T-cell (primary cell): ENCODE results near the gene VIL1. TPM values are rescaled to one million over a fixed set of nuclear protein-coding genes. Genes with fewer than 3 reads are reported as not detected.
A peak's percentile ranks its signal among the peaks of the same experiment; 100 is the strongest.

ENCODE experiments used
- ATAC-seq, 4 experiments: fragments of 200-7000 bp in 3 of 4; fragments of 150-1000 bp in 1 of 4; cut with Tn5 transposase; replicated peaks in 1 of 4; 1 replicate in 3 of 4; 2 replicates in 1 of 4; pipeline ENCODE4 v1.10.0; 2021; ENCODE audit warnings: moderate library complexity in 3 of 4, mild to moderate bottlenecking in 2 of 4, moderate number of reproducible peaks in 1 of 4
- CTCF ChIA-PET, 2 donors: fragments of 300-600 bp; sonication (Branson Sonifier 250); formaldehyde crosslinking; loops; one replicate each; lab custom pipeline; 2022; ENCODE audit warnings: antibody characterized with exemption in 2 of 2; lab: Charles Lee
- POLR2A ChIA-PET, 2 donors: fragments of 300-600 bp; sonication (Branson Sonifier 250); formaldehyde crosslinking; loops; one replicate each; lab custom pipeline; 2022; ENCODE audit warnings: antibody characterized with exemption in 2 of 2; lab: Charles Lee
- DNase-seq, 35 experiments: peaks; one replicate each; pipeline versions ENCODE4 v3.0.0 to v3.0.0-alpha.2; 2013 to 2023
- H3K27ac ChIP-seq: one replicate; pipeline ENCODE4 v1.5.1; 2013; ENCODE audit warnings: low read length
- H3K27me3 ChIP-seq, 2 experiments: replicated peaks in 1 of 2; 1 replicate in 1 of 2; 2 replicates in 1 of 2; pipeline versions ENCODE4 v1.6.1 to v1.7.0; 2013; ENCODE audit warnings: low read length in 1 of 2, mixed read lengths in 1 of 2; ENCODE audit not compliant: control insufficient read depth in 2 of 2, insufficient read depth in 2 of 2; ENCODE audit errors: extremely low read depth in 1 of 2
- H3K36me3 ChIP-seq, 2 donors: 1 replicate in 1 of 2; 2 replicates in 1 of 2; pipeline versions ENCODE4 v1.6.1 to v1.7.0; 2013; ENCODE audit warnings: low read length in 1 of 2; ENCODE audit not compliant: control insufficient read depth in 2 of 2, insufficient read depth in 1 of 2; ENCODE audit errors: extremely low read depth in 1 of 2
- H3K4me1 ChIP-seq, 2 experiments: 1 replicate in 1 of 2; 2 replicates in 1 of 2; pipeline versions ENCODE4 v1.6.1 to v1.7.0; 2013; ENCODE audit warnings: low read length in 2 of 2, mixed read lengths in 1 of 2; ENCODE audit not compliant: insufficient read depth in 2 of 2, control insufficient read depth in 1 of 2; ENCODE audit errors: extremely low read depth in 1 of 2
- H3K4me3 ChIP-seq, 2 donors: 1 replicate in 1 of 2; 2 replicates in 1 of 2; pipeline versions ENCODE4 v1.5.1 to v1.7.0; 2013; ENCODE audit warnings: mild to moderate bottlenecking in 2 of 2, low read length in 1 of 2, moderate library complexity in 1 of 2; ENCODE audit not compliant: control insufficient read depth in 1 of 2; ENCODE audit errors: extremely low read depth in 1 of 2
- H3K9me3 ChIP-seq: 2 replicates; pipeline ENCODE4 v1.7.0; 2013
- H3K27ac Mint-ChIP-seq, 2 donors: one replicate each; pipeline ENCODE4 v1.8.0; 2020 to 2021; ENCODE audit warnings: mild to moderate bottlenecking in 2 of 2, mixed read lengths in 2 of 2
- H3K27me3 Mint-ChIP-seq, 2 donors: one replicate each; pipeline ENCODE4 v1.8.0; 2021 to 2022; ENCODE audit warnings: mixed read lengths in 2 of 2
- H3K36me3 Mint-ChIP-seq: one replicate; pipeline ENCODE4 v1.8.0; 2021; ENCODE audit warnings: mixed read lengths
- H3K4me1 Mint-ChIP-seq, 3 donors: one replicate each; pipeline ENCODE4 v1.8.0; 2020 to 2022; ENCODE audit warnings: mixed read lengths in 3 of 3, mild to moderate bottlenecking in 1 of 3
- H3K4me3 Mint-ChIP-seq, 3 donors: one replicate each; pipeline ENCODE4 v1.8.0; 2020 to 2022; ENCODE audit warnings: mild to moderate bottlenecking in 3 of 3, mixed read lengths in 3 of 3, moderate library complexity in 3 of 3
- H3K9me3 Mint-ChIP-seq, 3 donors: one replicate each; pipeline ENCODE4 v1.8.0; 2020 to 2022; ENCODE audit warnings: mixed read lengths in 3 of 3
- WGBS: methylation state at CpG from one replicate; pipeline ENCODE4 v1.1.5; 2013; ENCODE audit warnings: missing lambda C conversion rate; ENCODE audit not compliant: insufficient coverage; 5-methylcytosine and 5-hydroxymethylcytosine counted together
- total RNA-seq, 35 experiments: library from RNA in 6 of 35; stranded (reverse) in 6 of 35; fragments of 120-200 nt in 1 of 35; gene quantifications; one replicate each; pipeline versions ENCODE4 v1.2.1 to v1.2.4 and lab custom pipeline; 2013 to 2026

Gene VIL1
- total RNA-seq, 5 donors from 2014 or later (not counting 1 experiment from before 2014, with no cell fraction given): 0.23 to 0.67 (median 0.51) TPM

DNA sequence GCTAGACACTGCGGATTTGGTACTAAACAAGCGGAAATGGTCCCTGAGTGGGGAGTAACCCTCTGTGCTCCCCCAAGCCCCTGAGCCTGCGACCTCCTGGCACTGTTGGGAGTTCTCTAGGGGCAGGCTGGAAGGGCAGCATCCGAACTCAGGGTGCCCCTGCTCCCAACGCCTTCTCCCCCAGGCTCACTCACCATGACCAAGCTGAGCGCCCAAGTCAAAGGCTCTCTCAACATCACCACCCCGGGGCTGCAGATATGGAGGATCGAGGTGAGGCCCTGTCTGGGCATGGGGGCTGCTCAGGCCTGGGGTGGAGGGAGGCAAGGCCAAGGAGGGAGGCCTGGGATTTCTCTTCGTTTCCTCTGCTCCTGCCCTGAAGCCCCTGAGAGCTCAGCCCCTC lies 4.7 kb downstream of the VIL1 start:
- no peaks in the 10 kb centered on the region for H3K9me3 Mint-ChIP-seq
- no peak overlapping the region for H3K27ac ChIP-seq
- CTCF ChIA-PET: no interaction called here
- no peaks in the 10 kb centered on the region for H3K36me3 ChIP-seq
- H3K9me3 ChIP-seq: no peaks in the 10 kb centered on the region
- no peak overlapping the region for H3K27ac Mint-ChIP-seq
- no peaks in the 10 kb centered on the region for H3K4me1 ChIP-seq
- H3K27me3 Mint-ChIP-seq: no peaks in the 10 kb centered on the region
- peaks cover 0 to 9% of the 10 kb centered on the region in 2 experiments for H3K27me3 ChIP-seq
- H3K4me1 Mint-ChIP-seq: peaks cover 0 to 8% (median 0%) of the 10 kb centered on the region in 3 donors
- no peak overlapping the region for H3K4me3 ChIP-seq
- 80% methylated on average over 1 of the region's 9 CpGs for WGBS
- DNase-seq: no peak
- H3K4me3 Mint-ChIP-seq: no peak overlapping the region
- ATAC-seq: no peak
- POLR2A ChIA-PET: no interaction called here
- no peaks in the 10 kb centered on the region for H3K36me3 Mint-ChIP-seq

DNA sequence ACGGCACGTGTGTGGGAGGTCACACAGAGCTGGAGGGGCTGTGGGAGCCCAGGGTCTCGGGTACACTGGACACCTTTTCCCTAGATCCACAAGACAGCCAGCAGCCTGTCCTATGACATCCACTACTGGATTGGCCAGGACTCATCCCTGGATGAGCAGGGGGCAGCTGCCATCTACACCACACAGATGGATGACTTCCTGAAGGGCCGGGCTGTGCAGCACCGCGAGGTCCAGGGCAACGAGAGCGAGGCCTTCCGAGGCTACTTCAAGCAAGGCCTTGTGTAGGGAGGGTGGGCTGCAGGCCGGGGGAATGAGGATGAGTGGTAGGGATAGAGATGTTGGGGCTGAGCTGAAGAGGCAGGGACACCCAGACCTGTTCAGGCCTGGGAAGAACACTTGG lies 6.6 kb downstream of the VIL1 start:
- peaks cover 0 to 2% of the 10 kb centered on the region in 2 experiments for H3K4me1 ChIP-seq
- no peak overlapping the region for H3K4me3 ChIP-seq
- H3K36me3 Mint-ChIP-seq: no peaks in the 10 kb centered on the region
- POLR2A ChIA-PET: no interaction called here
- 88% methylated on average over 7 of the region's 10 CpGs for WGBS
- H3K27ac Mint-ChIP-seq: no peak overlapping the region
- H3K4me3 Mint-ChIP-seq: no peak overlapping the region
- H3K9me3 Mint-ChIP-seq: no peaks in the 10 kb centered on the region
- ATAC-seq: no peak
- peaks cover 0 to 4% of the 10 kb centered on the region in 2 donors for H3K27me3 Mint-ChIP-seq
- CTCF ChIA-PET: no interaction called here
- no peaks in the 10 kb centered on the region for H3K36me3 ChIP-seq
- H3K9me3 ChIP-seq: no peaks in the 10 kb centered on the region
- H3K27me3 ChIP-seq: peaks cover 0 to 19% of the 10 kb centered on the region in 2 experiments
- H3K27ac ChIP-seq: no peak overlapping the region
- H3K4me1 Mint-ChIP-seq: peaks cover 0 to 8% (median 0%) of the 10 kb centered on the region in 3 donors
- no peak for DNase-seq

DNA sequence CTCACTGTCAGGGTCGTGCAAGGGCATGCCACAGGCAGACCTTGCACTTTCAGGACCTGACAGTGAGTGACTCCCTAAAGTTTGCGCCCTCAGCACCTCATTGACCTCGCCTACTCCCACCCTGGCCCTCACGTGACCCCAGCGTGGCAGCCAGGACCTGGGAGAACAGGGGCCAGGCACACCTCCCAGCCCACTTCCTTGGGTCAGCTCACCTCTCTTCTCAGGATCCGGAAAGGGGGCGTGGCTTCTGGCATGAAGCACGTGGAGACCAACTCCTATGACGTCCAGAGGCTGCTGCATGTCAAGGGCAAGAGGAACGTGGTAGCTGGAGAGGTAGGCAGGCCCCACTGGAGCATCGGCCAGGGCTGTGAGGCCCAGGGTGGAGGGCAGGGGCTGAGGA lies 8.8 kb downstream of the VIL1 start:
- DNase-seq (no peak), ATAC-seq (no peak)
- Histone ChIP-seq H3K4me1 (peaks cover 0 to 2% of the 10 kb centered on the region in 2 experiments), H3K9me3 (no peaks in the 10 kb centered on the region), H3K27me3 (peaks cover 0 to 26% of the 10 kb centered on the region in 2 experiments), H3K4me3 (no peak overlapping the region), H3K27ac (no peak overlapping the region), H3K36me3 (no peaks in the 10 kb centered on the region)
- Mint-ChIP-seq H3K9me3 (no peaks in the 10 kb centered on the region), H3K4me1 (peaks cover 0 to 4% (median 0%) of the 10 kb centered on the region in 3 donors), H3K36me3 (no peaks in the 10 kb centered on the region), H3K27me3 (peaks cover 0 to 11% of the 10 kb centered on the region in 2 donors), H3K4me3 (no peak overlapping the region), H3K27ac (no peak overlapping the region)
- CTCF ChIA-PET: interaction anchor here in 1 of 2 donors (0.7 kb wide), 1 partner anchor 35 kb away, joined by 4 read pairs; no protein-coding TSS in a partner anchor
- WGBS: 71% methylated on average over 10 of the region's 11 CpGs
- POLR2A ChIA-PET: no interaction called here

DNA sequence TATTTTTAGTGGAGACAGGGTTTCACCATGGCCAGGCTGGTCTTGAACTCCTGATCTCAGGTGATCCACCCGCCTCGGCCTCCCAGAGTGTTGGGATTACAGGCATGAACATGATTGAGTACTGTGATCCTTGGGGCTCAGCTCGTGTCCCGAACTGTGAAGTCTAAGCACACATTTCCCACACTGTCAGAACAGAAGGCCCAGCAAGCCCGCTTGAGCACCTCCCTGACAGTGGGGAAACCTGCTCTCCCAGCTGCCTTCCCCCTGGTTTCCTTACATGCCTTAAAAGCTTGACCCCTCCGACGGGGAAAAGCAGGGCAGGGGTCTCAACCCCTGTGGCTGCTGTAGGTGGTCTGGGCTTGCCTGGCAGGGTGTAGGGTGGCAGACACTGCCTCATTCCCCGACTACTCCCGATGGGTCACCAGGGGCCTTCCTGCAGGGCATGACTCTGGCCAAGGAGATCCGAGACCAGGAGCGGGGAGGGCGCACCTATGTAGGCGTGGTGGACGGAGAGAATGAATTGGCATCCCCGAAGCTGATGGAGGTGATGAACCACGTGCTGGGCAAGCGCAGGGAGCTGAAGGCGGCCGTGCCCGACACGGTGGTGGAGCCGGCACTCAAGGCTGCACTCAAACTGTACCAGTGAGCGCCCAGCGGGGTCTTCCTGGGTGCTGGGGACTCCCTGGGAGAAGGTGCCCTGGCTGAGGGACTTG lies 10.1 kb downstream of the VIL1 start:
- H3K27ac Mint-ChIP-seq: no peak overlapping the region
- no peak overlapping the region for H3K4me3 Mint-ChIP-seq
- 94% methylated on average over 16 of the region's 24 CpGs for WGBS
- H3K27me3 ChIP-seq: peaks cover 0 to 27% of the 10 kb centered on the region in 2 experiments
- H3K36me3 ChIP-seq: no peaks in the 10 kb centered on the region
- ChIA-PET CTCF (no interaction called here), POLR2A (no interaction called here)
- peaks cover 0 to 4% (median 0%) of the 10 kb centered on the region in 3 donors for H3K4me1 Mint-ChIP-seq
- H3K27ac ChIP-seq: no peak overlapping the region
- no peaks in the 10 kb centered on the region for H3K9me3 ChIP-seq
- no peak for DNase-seq
- H3K4me3 ChIP-seq: no peak overlapping the region
- H3K36me3 Mint-ChIP-seq: no peaks in the 10 kb centered on the region
- peaks cover 0 to 11% of the 10 kb centered on the region in 2 donors for H3K27me3 Mint-ChIP-seq
- H3K4me1 ChIP-seq: peaks cover 0 to 2% of the 10 kb centered on the region in 2 experiments
- H3K9me3 Mint-ChIP-seq: no peaks in the 10 kb centered on the region
- no peak for ATAC-seq

DNA sequence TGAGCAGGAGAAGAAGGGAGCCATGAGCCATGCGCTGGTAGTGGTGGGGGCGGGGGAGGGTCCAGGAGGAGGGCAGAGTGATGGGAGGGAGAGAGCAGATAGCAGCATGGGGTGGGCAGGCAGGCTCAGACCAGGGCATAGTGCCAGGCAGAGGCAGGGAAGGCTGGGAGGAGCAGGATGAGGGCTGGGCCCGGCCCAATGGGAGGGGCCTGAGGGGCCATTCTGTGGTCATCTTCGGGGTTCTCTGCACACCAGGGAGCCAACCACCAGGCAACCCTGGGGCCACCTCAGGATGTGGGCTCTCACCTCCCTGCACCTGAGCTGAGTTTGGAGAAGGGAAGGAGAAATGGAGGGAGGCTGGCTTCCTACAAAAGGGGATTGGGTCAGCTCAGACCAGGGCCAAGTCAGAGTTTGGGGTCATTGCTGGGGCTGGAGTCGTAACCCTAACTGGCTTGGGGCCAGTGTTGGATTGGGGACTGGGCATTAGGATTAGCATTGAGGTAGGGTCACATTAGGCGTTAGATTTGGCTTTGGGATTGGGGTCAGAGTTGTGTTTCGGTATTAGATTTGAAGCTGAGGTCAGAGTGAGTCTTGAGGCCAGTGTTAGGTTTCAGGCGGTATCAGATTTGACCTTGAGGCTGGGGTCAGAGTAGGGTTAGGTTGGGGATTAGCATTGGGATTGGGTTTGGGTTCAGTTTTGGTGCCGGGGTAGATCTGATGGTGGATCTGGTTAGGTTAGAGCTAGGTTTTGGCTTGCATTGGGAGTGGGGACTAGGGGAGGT lies 11.2 kb downstream of the VIL1 start:
- no peak overlapping the region for H3K27ac ChIP-seq
- H3K4me1 ChIP-seq: peaks cover 0 to 2% of the 10 kb centered on the region in 2 experiments
- Mint-ChIP-seq H3K4me3 (no peak overlapping the region), H3K27me3 (peaks cover 0 to 11% of the 10 kb centered on the region in 2 donors), H3K4me1 (peaks cover 0 to 4% (median 0%) of the 10 kb centered on the region in 3 donors), H3K9me3 (no peaks in the 10 kb centered on the region), H3K27ac (no peak overlapping the region), H3K36me3 (no peaks in the 10 kb centered on the region)
- DNase-seq: no peak
- H3K4me3 ChIP-seq: no peak overlapping the region
- no peak for ATAC-seq
- CTCF ChIA-PET: interaction anchor here in 1 of 2 donors (0.6 to 0.8 kb wide), 2 partner anchors 16 to 567 kb away, joined by 3 read pairs; no protein-coding TSS in a partner anchor
- POLR2A ChIA-PET: no interaction called here
- H3K36me3 ChIP-seq: no peaks in the 10 kb centered on the region
- peaks cover 0 to 24% of the 10 kb centered on the region in 2 experiments for H3K27me3 ChIP-seq
- 73% methylated on average over 7 of the region's 9 CpGs for WGBS
- H3K9me3 ChIP-seq: no peaks in the 10 kb centered on the region

DNA sequence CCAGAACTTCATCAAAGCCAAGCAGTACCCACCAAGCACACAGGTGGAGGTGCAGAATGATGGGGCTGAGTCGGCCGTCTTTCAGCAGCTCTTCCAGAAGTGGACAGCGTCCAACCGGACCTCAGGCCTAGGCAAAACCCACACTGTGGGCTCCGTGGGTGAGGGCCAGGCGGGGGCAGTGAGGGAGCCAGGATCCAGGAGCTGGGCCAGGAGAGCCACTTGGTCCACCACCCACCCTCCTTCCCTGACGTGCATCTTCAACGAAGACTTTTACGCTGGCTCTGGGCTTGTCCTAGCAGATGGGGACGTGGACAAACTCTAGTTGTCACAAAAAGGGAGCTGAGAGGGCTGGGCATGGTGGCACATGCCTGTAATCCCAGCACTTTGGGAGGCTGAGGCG lies 11.8 kb downstream of the VIL1 start:
- CTCF ChIA-PET: interaction anchor here in 1 of 2 donors (0.6 to 0.8 kb wide), 3 partner anchors 15 to 566 kb away, joined by 3 read pairs; no protein-coding TSS in a partner anchor
- Mint-ChIP-seq H3K27ac (peak overlapping the region in 1 of 2 donors; percentile 9), H3K27me3 (peaks cover 0 to 11% of the 10 kb centered on the region in 2 donors), H3K9me3 (no peaks in the 10 kb centered on the region), H3K4me1 (peaks cover 0 to 4% (median 0%) of the 10 kb centered on the region in 3 donors), H3K4me3 (no peak overlapping the region), H3K36me3 (no peaks in the 10 kb centered on the region)
- Histone ChIP-seq H3K4me1 (peaks cover 0 to 2% of the 10 kb centered on the region in 2 experiments), H3K4me3 (no peak overlapping the region), H3K9me3 (no peaks in the 10 kb centered on the region), H3K36me3 (no peaks in the 10 kb centered on the region), H3K27ac (no peak overlapping the region), H3K27me3 (peaks cover 0 to 18% of the 10 kb centered on the region in 2 experiments)
- POLR2A ChIA-PET: no interaction called here
- WGBS: 86% methylated on average over 11 of the region's 11 CpGs
- no peak for DNase-seq
- ATAC-seq: no peak
